Large intestine (tissue), 12 donors: Measurements from ENCODE around the gene RGMB. TPM values are rescaled to one million over a fixed set of nuclear protein-coding genes. Genes with fewer than 3 reads are reported as not detected.
A peak's percentile ranks its signal among the peaks of the same experiment; 100 is the strongest.
"Not testable (repeated sequence)": the region's sequence is repeated elsewhere in the genome, so short reads cannot be mapped to it uniquely, and the experiment has no call there.

Experiments used
- DNase-seq, 2 donors: peaks; one replicate each; pipeline versions ENCODE4 v3.0.0 to v3.0.0-alpha.2; 2013
- H3K27ac ChIP-seq: one replicate; pipeline ENCODE4 v1.5.1; 2013; ENCODE audit warnings: low read length
- H3K27me3 ChIP-seq: 2 replicates; pipeline ENCODE4 v1.6.1; 2013; ENCODE audit warnings: low read length; ENCODE audit not compliant: control insufficient read depth, insufficient read depth
- H3K36me3 ChIP-seq: 2 replicates; pipeline ENCODE4 v1.6.1; 2013; ENCODE audit warnings: low read length; ENCODE audit not compliant: control insufficient read depth, insufficient read depth
- H3K4me1 ChIP-seq: one replicate; pipeline ENCODE4 v1.6.1; 2013; ENCODE audit warnings: low read length; ENCODE audit not compliant: control insufficient read depth, insufficient read depth
- H3K4me3 ChIP-seq: one replicate; pipeline ENCODE4 v1.5.1; 2013; ENCODE audit warnings: low read length
- H3K9me3 ChIP-seq: one replicate; pipeline ENCODE4 v1.6.1; 2013; ENCODE audit warnings: mild to moderate bottlenecking, low read depth, low read length, moderate library complexity; ENCODE audit not compliant: control insufficient read depth
- WGBS: methylation state at CpG from one replicate; pipeline ENCODE4 v1.1.5; 2013; ENCODE audit warnings: low lambda C conversion rate; ENCODE audit not compliant: insufficient coverage; 5-methylcytosine and 5-hydroxymethylcytosine counted together
- long read RNA-seq, 11 donors: transcript quantifications; one replicate each; lab custom pipeline, GENCODE V29; 2026
- polyA plus RNA-seq: library from polyadenylated mRNA; unstranded; fragments of 120-200 nt; gene quantifications from one replicate; pipeline ENCODE4 v1.2.1, GENCODE V29; 2013

Gene RGMB, protein sequence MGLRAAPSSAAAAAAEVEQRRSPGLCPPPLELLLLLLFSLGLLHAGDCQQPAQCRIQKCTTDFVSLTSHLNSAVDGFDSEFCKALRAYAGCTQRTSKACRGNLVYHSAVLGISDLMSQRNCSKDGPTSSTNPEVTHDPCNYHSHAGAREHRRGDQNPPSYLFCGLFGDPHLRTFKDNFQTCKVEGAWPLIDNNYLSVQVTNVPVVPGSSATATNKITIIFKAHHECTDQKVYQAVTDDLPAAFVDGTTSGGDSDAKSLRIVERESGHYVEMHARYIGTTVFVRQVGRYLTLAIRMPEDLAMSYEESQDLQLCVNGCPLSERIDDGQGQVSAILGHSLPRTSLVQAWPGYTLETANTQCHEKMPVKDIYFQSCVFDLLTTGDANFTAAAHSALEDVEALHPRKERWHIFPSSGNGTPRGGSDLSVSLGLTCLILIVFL
- 53.2 TPM for polyA plus RNA-seq
- long read RNA-seq, donor 1, full-length matches to known transcripts, result 5 of 5 reads
- long read RNA-seq, donor 1, partial matches to known transcripts, result 0 of 5 reads
- long read RNA-seq, donor 1, other reads (novel, unspliced or antisense), result 0 of 5 reads
- long read RNA-seq, donor 2, full-length matches to known transcripts, result 10 of 22 reads
- long read RNA-seq, donor 2, partial matches to known transcripts, result 12 of 22 reads
- long read RNA-seq, donor 2, other reads (novel, unspliced or antisense), result 0 of 22 reads
- long read RNA-seq, donor 3, full-length matches to known transcripts, result 9 of 14 reads
- long read RNA-seq, donor 3, partial matches to known transcripts, result 5 of 14 reads
- long read RNA-seq, donor 3, other reads (novel, unspliced or antisense), result 0 of 14 reads
- long read RNA-seq, donor 4, partial matches to known transcripts, result 0 of 3 reads
- long read RNA-seq, donor 4, other reads (novel, unspliced or antisense), result 0 of 3 reads
- long read RNA-seq, donor 5, full-length matches to known transcripts, result 5 of 5 reads
- long read RNA-seq, donor 5, partial matches to known transcripts, result 0 of 5 reads
- long read RNA-seq, donor 5, other reads (novel, unspliced or antisense), result 0 of 5 reads
- long read RNA-seq, donor 6, full-length matches to known transcripts, result 10 of 15 reads
- long read RNA-seq, donor 6, partial matches to known transcripts, result 5 of 15 reads
- long read RNA-seq, donor 6, other reads (novel, unspliced or antisense), result 0 of 15 reads
- long read RNA-seq, donor 7, full-length matches to known transcripts, result 5 of 5 reads
- long read RNA-seq, donor 7, partial matches to known transcripts, result 0 of 5 reads
- long read RNA-seq, donor 7, other reads (novel, unspliced or antisense), result 0 of 5 reads
- long read RNA-seq, donor 8, full-length matches to known transcripts, result 16 of 34 reads
- long read RNA-seq, donor 8, partial matches to known transcripts, result 18 of 34 reads
- long read RNA-seq, donor 8, other reads (novel, unspliced or antisense), result 0 of 34 reads
- long read RNA-seq, donor 9, full-length matches to known transcripts, result 8 of 25 reads
- long read RNA-seq, donor 9, partial matches to known transcripts, result 17 of 25 reads
- long read RNA-seq, donor 9, other reads (novel, unspliced or antisense), result 0 of 25 reads
- long read RNA-seq, donor 10, full-length matches to known transcripts, result 7 of 7 reads
- long read RNA-seq, donor 10, partial matches to known transcripts, result 0 of 7 reads
- long read RNA-seq, donor 10, other reads (novel, unspliced or antisense), result 0 of 7 reads
- long read RNA-seq, donor 11, full-length matches to known transcripts, result 7 of 7 reads
- long read RNA-seq, donor 11, partial matches to known transcripts, result 0 of 7 reads
- long read RNA-seq, donor 11, other reads (novel, unspliced or antisense), result 0 of 7 reads

DNA sequence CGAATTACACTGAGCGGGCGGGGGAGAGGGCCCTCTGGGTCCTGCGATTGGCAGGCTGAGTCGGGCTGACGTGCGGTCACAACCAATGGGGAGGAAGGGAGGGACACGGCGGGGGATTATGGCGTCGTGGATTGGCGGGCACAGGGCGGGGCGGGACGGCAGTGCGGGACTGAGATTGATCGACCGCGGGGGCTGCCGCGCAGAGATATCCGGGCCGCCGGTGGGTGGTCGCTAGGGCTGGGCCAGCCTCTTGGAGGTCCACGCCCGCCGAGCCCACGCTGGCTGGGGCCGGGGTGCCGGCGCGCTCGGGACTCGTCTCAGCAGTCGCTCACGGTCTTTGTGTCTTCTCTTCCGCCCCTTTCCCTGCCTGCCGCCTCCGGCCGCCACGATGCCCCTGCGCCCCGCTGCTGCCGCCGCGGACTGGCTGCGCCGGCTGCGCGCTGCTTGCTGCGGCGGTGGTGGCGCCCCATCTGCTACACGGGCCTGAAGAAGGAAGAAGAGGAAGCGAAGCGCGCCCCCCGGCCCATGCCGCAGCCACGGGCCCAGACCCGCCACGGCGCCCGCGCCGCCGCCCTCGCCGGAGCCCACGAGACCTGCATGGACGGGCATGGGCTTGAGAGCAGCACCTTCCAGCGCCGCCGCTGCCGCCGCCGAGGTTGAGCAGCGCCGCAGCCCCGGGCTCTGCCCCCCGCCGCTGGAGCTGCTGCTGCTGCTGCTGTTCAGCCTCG lies at the start of gene RGMB:
TSS of gene RGMB (plus strand) at position 200 of the 728 bp plus-strand sequence. CDS start at position 608, 408 bp downstream.
- Histone ChIP-seq H3K9me3 (no peaks in the 10 kb centered on the region), H3K4me3 (peak within 1 kb of the TSS; percentile 72), H3K27me3 (no peaks in the 10 kb centered on the region), H3K27ac (peak within 1 kb of the TSS; percentile 79), H3K36me3 (peaks cover 2% of the 10 kb centered on the region), H3K4me1 (peaks cover 9% of the 10 kb centered on the region)
- DNase-seq, result peak; percentile 98 to 99
- no CpG with 5 or more reads among the region's 84 CpGs for WGBS

DNA sequence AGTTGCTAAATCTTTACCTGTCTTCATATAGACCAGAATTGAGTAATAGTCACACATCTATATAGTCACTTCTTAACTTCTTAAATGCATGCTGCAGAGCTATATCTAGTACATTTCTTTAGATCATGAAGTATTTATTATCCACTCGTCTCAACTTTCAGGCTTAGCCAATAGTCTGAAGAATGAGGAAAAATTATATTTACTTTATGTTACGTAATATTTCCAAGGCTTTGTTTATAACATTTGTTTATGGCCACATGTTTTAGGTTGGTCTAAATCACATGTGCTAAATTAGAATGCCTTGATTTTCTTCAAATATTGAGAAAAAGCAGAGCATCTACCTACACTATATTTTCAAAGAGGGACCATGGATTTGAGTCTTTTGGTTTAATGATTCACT lies 47.2 kb upstream of the RGMB start:
- H3K4me1 ChIP-seq, result no peaks in the 10 kb centered on the region
- H3K9me3 ChIP-seq, result no peaks in the 10 kb centered on the region
- no peak overlapping the region for H3K4me3 ChIP-seq
- no peaks in the 10 kb centered on the region for H3K36me3 ChIP-seq
- WGBS, result 63% methylated on average over 1 of the region's 2 CpGs
- no peak overlapping the region for H3K27ac ChIP-seq
- no peak for DNase-seq
- no peaks in the 10 kb centered on the region for H3K27me3 ChIP-seq

DNA sequence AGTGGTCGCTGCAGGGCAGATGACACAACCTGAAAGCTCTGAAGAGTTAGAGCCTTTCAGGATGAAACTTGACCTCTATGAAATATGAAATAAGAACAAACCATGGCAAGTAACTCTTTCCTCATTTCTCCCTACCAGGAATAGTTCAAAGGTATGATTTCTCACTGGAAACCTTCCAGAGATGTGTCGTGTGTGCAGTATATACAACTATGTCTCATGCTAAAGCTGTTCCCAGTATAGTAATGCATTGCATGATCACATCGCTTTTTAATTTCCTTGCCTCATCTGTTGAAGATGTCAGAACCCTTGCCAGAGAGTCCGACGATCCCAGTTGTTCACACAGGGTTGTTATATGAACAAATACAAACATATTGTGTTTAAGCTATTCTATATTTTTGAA lies 45.8 kb upstream of the RGMB start:
- DNase-seq, result no peak
- Histone ChIP-seq H3K9me3 (no peaks in the 10 kb centered on the region), H3K36me3 (no peaks in the 10 kb centered on the region), H3K27ac (no peak overlapping the region), H3K4me1 (no peaks in the 10 kb centered on the region), H3K4me3 (no peak overlapping the region), H3K27me3 (no peaks in the 10 kb centered on the region)
- 100% methylated on average over 3 of the region's 5 CpGs for WGBS

DNA sequence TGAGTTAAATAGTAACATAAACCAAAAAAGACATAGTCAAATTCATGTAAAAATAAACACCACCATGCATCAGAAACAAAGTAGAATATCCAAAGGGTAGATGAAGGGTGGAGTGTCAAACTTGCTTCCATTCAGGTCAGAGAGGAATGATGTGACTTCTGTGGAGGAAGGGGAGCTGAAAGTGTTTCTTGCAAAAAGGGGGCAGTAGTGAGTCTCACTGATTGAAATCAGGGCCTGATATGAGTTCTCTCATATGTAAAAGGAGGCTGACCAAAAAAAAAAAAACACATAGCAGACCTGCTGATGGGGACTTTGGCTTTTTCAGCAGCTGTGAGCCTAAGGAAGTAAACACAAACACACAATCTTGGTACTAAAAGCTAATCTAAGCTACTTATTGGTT lies 38.8 kb upstream of the RGMB start:
- H3K4me3 ChIP-seq, result no peak overlapping the region
- peaks cover 5% of the 10 kb centered on the region for H3K9me3 ChIP-seq
- DNase-seq, result no peak
- no peaks in the 10 kb centered on the region for H3K36me3 ChIP-seq
- no peak overlapping the region for H3K27ac ChIP-seq
- no peaks in the 10 kb centered on the region for H3K27me3 ChIP-seq
- H3K4me1 ChIP-seq, result no peaks in the 10 kb centered on the region

DNA sequence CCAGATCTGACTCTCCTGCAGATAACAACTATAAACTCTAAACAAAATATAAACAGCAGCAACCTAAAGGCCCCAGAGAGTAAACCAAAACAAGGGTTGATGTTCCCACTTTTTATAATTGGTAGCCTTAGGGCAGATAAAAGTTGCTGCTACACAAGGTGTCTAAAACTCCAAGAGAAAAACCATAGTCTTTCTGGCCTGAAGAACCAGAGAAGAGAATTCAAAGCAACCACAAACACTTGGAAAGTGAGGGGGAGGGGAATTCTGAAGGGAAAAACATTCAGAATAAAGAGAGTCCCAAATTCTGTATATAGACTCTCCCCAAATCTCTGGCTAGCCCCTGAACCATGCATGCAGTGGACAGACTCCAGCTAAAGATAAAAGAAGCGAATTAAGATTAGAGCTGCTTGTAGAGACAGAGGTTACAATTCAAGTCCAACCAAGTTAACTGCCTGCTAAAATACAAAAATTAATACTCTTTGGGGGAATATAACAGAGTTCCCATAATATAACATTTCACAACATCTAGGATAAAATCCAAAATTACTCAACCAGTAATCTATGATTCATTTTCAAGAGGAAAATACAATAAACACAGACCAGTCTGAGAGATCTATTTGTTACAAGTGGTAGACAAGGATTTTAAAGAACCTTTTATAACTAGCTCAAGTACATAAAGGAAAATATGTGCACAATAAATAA lies 37.5 kb upstream of the RGMB start:
- DNase-seq, result no peak
- WGBS, result no CpG with 5 or more reads among the region's 1 CpG
- H3K36me3 ChIP-seq, result no peaks in the 10 kb centered on the region
- no peak overlapping the region for H3K27ac ChIP-seq
- no peak overlapping the region for H3K4me3 ChIP-seq
- H3K27me3 ChIP-seq, result no peaks in the 10 kb centered on the region
- H3K9me3 ChIP-seq, result peaks cover 5% of the 10 kb centered on the region
- H3K4me1 ChIP-seq, result no peaks in the 10 kb centered on the region

DNA sequence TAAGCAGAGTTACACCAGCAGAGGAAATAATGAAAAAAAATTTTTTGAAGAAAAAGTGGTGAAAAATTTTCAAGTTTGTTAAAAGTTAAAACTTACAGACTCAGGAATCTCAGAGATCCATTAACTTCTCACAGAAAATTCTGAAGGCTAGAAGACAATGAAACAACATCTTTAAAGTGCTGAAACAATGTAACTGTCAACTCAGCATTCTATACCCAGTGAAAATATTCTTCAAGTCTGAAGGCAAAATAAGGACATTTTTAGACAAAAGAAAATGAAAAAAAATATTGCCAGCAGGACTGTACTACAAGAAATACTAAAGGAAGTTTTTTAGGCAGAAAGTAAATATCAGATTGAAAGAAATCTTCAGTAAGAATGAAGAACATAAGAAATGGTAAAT lies 36.7 kb upstream of the RGMB start:
- peaks cover 5% of the 10 kb centered on the region for H3K9me3 ChIP-seq
- H3K27ac ChIP-seq, result no peak overlapping the region
- no peak overlapping the region for H3K4me3 ChIP-seq
- no peaks in the 10 kb centered on the region for H3K27me3 ChIP-seq
- no peaks in the 10 kb centered on the region for H3K4me1 ChIP-seq
- DNase-seq, result no peak
- H3K36me3 ChIP-seq, result no peaks in the 10 kb centered on the region

DNA sequence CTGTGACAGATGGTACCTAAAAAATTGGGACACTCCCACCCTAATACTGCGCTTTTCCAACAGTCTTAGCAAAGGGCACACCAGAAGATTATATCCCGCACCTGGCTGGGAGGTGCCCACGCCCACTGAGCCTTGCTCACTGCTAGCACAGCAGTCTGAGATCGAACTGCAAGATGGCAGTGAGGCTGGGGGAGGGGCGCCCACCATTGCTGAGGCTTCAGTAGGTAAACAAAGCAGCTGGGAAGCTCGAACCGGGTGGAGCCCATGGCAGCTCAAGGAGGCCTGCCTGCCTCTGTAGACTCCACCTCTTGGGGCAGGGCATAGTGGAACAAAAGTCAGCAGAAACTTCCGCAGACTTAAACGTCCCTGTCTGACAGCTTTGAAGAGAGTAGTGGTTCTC lies 36.0 kb upstream of the RGMB start:
- DNase-seq, H3K4me1 ChIP-seq, H3K27me3 ChIP-seq, H3K4me3 ChIP-seq, H3K27ac ChIP-seq, H3K36me3 ChIP-seq, H3K9me3 ChIP-seq: not testable (repeated sequence)
- WGBS, result no CpG with 5 or more reads among the region's 9 CpGs

DNA sequence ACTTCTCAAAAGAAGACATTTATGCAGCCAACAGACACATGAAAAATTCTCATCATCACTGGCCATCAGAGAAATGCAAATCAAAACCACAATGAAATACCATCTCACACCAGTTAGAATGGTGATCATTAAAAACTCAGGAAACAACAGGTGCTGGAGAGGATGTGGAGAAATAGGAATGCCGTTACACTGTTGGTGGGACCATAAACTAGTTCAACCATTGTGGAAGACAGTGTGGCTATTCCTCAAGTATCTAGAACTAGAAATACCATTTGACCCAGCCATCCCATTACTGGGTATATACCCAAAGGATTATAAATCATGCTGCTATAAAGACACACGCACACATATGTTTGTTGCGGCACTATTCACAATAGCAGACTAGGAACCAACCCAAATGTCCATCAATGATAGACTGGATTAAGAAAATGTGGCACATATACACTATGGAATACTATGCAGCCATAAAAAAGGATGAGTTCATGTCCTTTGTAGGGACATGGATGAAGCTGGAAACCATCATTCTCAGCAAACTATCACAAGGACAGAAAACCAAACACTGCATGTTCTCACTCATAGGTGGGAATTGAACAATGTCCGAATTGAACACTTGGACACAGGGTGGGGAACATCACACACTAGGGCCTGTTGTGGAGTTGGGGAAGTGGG lies 34.8 kb upstream of the RGMB start:
- not testable (repeated sequence) for H3K4me1 ChIP-seq
- no CpG with 5 or more reads among the region's 4 CpGs for WGBS

More for the DNA sequence above, 34.8 kb upstream of the RGMB start:
- not testable (repeated sequence) for H3K9me3 ChIP-seq, H3K4me3 ChIP-seq, H3K27me3 ChIP-seq, DNase-seq, H3K27ac ChIP-seq, H3K36me3 ChIP-seq
